Measurements from ENCODE around the gene SVOP.

Gene SVOP

DNA sequence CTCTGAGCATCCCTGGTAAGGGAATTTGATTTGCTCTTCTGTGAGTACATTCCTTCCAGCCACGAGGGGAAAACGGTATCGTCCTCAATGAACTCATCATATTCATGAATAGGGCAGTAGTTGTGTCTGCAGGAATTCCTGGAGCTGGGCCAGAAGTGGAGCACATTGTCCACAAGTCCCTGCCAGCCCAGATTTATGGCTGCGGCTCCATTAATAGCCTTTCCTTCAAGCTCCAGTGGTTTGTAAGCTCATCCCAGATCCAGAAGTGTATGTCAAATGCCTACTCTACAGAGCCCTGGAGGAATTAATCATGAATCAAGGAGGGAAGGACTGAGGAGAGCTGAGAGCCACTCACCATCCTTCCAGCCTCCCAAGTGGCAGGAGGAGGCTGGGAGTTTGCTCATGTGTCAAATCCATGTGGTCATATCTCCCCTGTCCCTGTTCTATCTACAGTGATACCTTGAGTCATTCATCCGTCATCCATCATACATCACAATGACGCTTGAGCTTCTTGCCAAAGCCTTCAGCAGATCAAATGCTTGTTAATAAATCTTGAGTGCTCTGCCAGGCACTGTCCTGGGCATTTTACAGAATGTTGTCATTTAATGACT lies 65.5 kb downstream of the SVOP start:
- Histone ChIP-seq H3K4me1 (ENCODE audit: low read depth, poor library complexity, severe bottlenecking) (no peaks in the 10 kb centered on the region), H3K27ac (no peak overlapping the region), H2AFZ (ENCODE audit: low read depth) (no peak overlapping the region), H3K4me3 (IDR thresholded peaks at IDR 0.05; ENCODE audit: insufficient read depth, low read depth, low read length) (no peak overlapping the region), H4K20me1 (ENCODE audit: insufficient read depth) (no peaks in the 10 kb centered on the region), H3K27me3 (ENCODE audit: insufficient read depth, low read depth) (no peaks in the 10 kb centered on the region), H3K9ac (no peak overlapping the region), H3K36me3 (ENCODE audit: insufficient read depth) (no peaks in the 10 kb centered on the region), H3K79me2 (ENCODE audit: insufficient read depth, low read depth) (no peaks in the 10 kb centered on the region), H3K4me2 (no peak overlapping the region)
- TF ChIP-seq, protein P1, sequence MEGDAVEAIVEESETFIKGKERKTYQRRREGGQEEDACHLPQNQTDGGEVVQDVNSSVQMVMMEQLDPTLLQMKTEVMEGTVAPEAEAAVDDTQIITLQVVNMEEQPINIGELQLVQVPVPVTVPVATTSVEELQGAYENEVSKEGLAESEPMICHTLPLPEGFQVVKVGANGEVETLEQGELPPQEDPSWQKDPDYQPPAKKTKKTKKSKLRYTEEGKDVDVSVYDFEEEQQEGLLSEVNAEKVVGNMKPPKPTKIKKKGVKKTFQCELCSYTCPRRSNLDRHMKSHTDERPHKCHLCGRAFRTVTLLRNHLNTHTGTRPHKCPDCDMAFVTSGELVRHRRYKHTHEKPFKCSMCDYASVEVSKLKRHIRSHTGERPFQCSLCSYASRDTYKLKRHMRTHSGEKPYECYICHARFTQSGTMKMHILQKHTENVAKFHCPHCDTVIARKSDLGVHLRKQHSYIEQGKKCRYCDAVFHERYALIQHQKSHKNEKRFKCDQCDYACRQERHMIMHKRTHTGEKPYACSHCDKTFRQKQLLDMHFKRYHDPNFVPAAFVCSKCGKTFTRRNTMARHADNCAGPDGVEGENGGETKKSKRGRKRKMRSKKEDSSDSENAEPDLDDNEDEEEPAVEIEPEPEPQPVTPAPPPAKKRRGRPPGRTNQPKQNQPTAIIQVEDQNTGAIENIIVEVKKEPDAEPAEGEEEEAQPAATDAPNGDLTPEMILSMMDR (conservative IDR thresholded peaks at IDR 0.05; ENCODE audit: low read depth, low read length): no peak

DNA sequence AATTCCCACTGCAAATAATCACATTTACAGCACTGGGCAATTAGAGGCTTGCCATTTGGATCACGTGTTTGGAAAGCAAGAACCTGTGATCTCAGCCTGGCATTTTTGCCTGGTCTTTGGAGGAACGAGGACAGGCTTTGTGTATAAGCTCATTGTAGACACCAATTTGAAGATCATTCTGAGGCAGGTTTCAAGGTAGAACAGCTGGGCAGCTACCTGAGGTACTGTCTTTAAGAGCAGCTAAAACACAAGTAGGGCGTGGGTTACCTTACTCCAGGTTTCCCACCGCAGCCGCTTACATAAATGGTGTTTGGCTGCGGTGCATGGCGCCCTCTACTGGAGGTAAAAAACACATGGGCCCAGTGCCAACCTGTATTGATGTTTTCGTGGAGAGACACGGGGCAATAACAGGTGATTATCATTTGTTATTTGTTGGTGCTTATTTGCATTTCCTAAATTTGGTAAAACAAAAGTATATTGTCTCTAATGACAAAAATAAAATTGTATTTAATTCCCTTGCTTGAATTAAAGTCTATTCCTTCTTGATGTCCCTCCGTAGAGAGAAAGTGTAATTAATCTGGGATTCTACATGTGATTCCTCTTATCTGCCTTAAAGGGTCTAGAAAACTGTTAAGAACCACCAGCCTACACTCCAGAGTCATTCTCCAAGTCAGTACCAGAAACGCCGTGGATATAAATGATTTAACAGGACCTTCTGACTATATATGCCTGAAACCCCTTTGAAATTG lies 69.7 kb downstream of the SVOP start:
- no peak overlapping the region for H3K4me3 ChIP-seq (IDR thresholded peaks at IDR 0.05; ENCODE audit: insufficient read depth, low read depth, low read length)
- peak overlapping the region; percentile 24; the same call in 1 of the 2 replicates for H2AFZ ChIP-seq (ENCODE audit: low read depth)
- no peaks in the 10 kb centered on the region for H3K4me1 ChIP-seq (ENCODE audit: low read depth, poor library complexity, severe bottlenecking)
- 0 out of 2 replicates have a peak overlapping the region, but pooled peaks have one; percentile 25 for H3K4me2 ChIP-seq
- H3K27me3 ChIP-seq (ENCODE audit: insufficient read depth, low read depth): no peaks in the 10 kb centered on the region
- H3K9ac ChIP-seq: no peak overlapping the region
- TF ChIP-seq, protein P1 (conservative IDR thresholded peaks at IDR 0.05; ENCODE audit: low read depth, low read length): peak; percentile 84
- H3K27ac ChIP-seq: no peak overlapping the region
- no peaks in the 10 kb centered on the region for H3K36me3 ChIP-seq (ENCODE audit: insufficient read depth)
- H4K20me1 ChIP-seq (ENCODE audit: insufficient read depth): no peaks in the 10 kb centered on the region
- H3K79me2 ChIP-seq (ENCODE audit: insufficient read depth, low read depth): no peaks in the 10 kb centered on the region

DNA sequence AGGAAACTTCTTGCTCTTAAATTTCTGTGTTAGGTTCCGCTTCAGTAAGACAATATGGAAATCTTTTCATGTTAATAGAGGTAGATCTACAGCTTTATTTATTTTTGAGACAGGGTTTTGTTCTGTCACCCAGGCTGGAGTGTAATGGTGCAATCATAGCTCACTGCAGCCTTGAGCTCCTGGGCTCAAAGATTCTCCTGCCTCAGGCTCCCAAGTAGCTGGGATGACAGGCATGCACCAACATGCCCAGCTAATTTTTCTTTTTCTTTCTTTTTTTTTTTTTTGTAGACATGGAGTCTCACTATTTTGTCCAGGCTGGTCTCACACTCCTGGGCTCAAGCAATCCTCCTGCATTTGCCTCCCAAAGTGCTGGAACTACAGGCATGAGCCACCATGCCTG lies 70.9 kb downstream of the SVOP start:
- Histone ChIP-seq H4K20me1 (ENCODE audit: insufficient read depth) (no peaks in the 10 kb centered on the region), H2AFZ (ENCODE audit: low read depth) (no peak overlapping the region)

DNA sequence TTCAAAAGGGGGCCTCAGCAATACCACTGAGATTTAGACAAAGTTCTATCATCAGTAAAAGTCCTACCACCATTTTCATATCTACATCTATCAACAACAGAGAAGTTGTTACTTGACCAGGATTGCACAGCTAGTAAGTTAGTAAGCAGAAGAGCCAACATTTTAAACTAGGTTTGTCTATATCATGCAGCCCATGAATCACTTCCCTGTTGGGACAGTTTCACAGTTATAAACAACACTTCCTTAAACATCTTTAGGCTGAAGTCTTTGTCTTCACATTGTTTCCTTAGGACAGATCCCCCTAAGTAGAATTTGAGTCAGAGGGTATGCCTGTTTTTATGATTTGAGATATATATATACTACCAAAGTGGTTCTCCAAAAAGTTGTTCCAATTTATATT lies 72.5 kb downstream of the SVOP start:
- Histone ChIP-seq H3K4me1 (ENCODE audit: low read depth, poor library complexity, severe bottlenecking) (no peaks in the 10 kb centered on the region), H3K4me3 (IDR thresholded peaks at IDR 0.05; ENCODE audit: insufficient read depth, low read depth, low read length) (no peak overlapping the region), H3K4me2 (no peak overlapping the region), H3K27ac (no peak overlapping the region), H3K9ac (no peak overlapping the region), H2AFZ (ENCODE audit: low read depth) (no peak overlapping the region), H3K36me3 (ENCODE audit: insufficient read depth) (no peaks in the 10 kb centered on the region), H3K27me3 (ENCODE audit: insufficient read depth, low read depth) (no peaks in the 10 kb centered on the region), H3K79me2 (ENCODE audit: insufficient read depth, low read depth) (no peaks in the 10 kb centered on the region), H4K20me1 (ENCODE audit: insufficient read depth) (no peaks in the 10 kb centered on the region)
- TF ChIP-seq, protein P1 (conservative IDR thresholded peaks at IDR 0.05; ENCODE audit: low read depth, low read length): no peak

More for the DNA sequence above, 70.9 kb downstream of the SVOP start:
- TF ChIP-seq, protein P1 (conservative IDR thresholded peaks at IDR 0.05; ENCODE audit: low read depth, low read length): no peak
- Histone ChIP-seq H3K27me3 (ENCODE audit: insufficient read depth, low read depth) (no peaks in the 10 kb centered on the region), H3K36me3 (ENCODE audit: insufficient read depth) (no peaks in the 10 kb centered on the region), H3K4me2 (no peak overlapping the region), H3K79me2 (ENCODE audit: insufficient read depth, low read depth) (no peaks in the 10 kb centered on the region), H3K4me1 (ENCODE audit: low read depth, poor library complexity, severe bottlenecking) (no peaks in the 10 kb centered on the region), H3K9ac (no peak overlapping the region), H3K4me3 (IDR thresholded peaks at IDR 0.05; ENCODE audit: insufficient read depth, low read depth, low read length) (no peak overlapping the region), H3K27ac (no peak overlapping the region)
